T-helper 1 cell treated with Interleukin-12 subunit alpha and Interleukin-12 subunit beta and Interleukin-4 antibody, amounts not matched to agents 30 ng/mL and 1 ng/mL, for 36 hours (primary cell): ENCODE results near the gene TRAPPC3L. TPM values are rescaled to one million over a fixed set of nuclear protein-coding genes. Genes with fewer than 3 reads are reported as not detected.

ENCODE experiments used
- total RNA-seq: library from RNA; stranded (reverse); gene quantifications from 2 replicates; pipeline ENCODE4 v1.2.3, GENCODE V29; 2022

The TRAPPC3L gene
- total RNA-seq, 1 donor from 2014 or later, result not detected

Other genes with a start within 250 kb of the TRAPPC3L start
- 2.6 and 4.0 TPM in 2 replicates for gene DSE, start 174.7 kb downstream of the TRAPPC3L start, total RNA-seq
- 86.6 and 89.1 TPM in 2 replicates for gene CALHM6, start 84.3 kb downstream of the TRAPPC3L start, total RNA-seq
- gene CALHM5, start 34.0 kb downstream of the TRAPPC3L start, total RNA-seq, result not detected in 2 replicates
- gene CALHM4, start 8.1 kb upstream of the TRAPPC3L start, total RNA-seq, result not detected in 2 replicates
- gene RWDD1, start 25.8 kb upstream of the TRAPPC3L start, total RNA-seq, result 35.9 and 40.8 TPM in 2 replicates
- 0.29 and 0.37 TPM in 2 replicates for gene RSPH4A, start 70.8 kb upstream of the TRAPPC3L start, total RNA-seq
- 15.7 and 18.8 TPM in 2 replicates for gene ZUP1, start 123.1 kb upstream of the TRAPPC3L start, total RNA-seq
- 9.2 and 9.8 TPM in 2 replicates for gene KPNA5, start 135.5 kb upstream of the TRAPPC3L start, total RNA-seq
- gene FAM162B, start 220.0 kb upstream of the TRAPPC3L start, total RNA-seq, result not detected in 2 replicates